ENCODE results near the gene GPR39.
"Not testable (repeated sequence)": the region's sequence is repeated elsewhere in the genome, so short reads cannot be mapped to it uniquely, and the experiment has no call there.

The GPR39 gene

GRCh38 chr2:132416723-132417395, at the start of gene GPR39:
GPR39 (plus strand) TSS chr2:132416805.
- DNase-seq, result no peak

- no peak for DNase-seq
Measured at GRCh38 chr2:132368191-132368590, 48.4 kb upstream of the GPR39 start.

DNA sequence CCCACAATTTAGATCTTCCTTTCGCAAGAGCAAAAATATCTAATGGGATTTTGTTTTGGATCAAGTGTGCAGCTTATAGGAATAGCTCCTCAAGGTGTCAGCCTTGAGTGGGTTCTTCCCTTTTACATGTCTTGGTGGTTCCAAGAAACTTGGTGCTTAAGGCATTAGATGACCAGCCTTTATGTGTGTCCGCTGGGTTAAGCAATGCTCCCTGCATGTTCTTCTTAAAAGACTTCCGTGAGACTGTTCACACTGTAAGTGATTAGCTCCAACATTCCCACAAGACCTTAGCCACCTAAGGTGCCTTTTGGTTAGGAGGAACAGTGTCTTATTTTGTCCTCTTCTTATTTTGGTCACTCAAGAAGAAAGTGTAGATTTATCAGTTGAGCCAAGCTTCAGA, 44.3 kb upstream of the GPR39 start:
- DNase-seq, result no peak

GRCh38 chr2:132373391-132374135, 43.0 kb upstream of the GPR39 start:
- DNase-seq, result no peak

DNA sequence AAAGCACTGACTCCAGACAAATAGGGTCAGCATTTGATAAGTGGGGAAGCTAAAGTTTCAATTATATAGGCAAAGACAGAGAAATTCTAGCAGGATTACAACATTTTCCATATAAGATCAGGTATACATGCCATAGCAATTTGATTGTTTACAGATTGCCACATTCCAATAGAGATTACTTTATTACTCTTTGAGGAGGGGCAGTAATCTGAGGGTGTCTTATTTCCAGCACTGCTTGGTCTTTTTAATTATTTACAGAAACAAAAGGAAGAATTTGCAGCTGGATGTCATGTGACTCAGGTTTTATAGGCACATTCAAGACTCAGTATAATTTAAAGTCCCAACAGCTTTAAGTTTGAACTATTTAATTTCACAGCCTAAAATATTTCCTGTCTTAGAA, 42.5 kb upstream of the GPR39 start:
- no peak for DNase-seq

DNA sequence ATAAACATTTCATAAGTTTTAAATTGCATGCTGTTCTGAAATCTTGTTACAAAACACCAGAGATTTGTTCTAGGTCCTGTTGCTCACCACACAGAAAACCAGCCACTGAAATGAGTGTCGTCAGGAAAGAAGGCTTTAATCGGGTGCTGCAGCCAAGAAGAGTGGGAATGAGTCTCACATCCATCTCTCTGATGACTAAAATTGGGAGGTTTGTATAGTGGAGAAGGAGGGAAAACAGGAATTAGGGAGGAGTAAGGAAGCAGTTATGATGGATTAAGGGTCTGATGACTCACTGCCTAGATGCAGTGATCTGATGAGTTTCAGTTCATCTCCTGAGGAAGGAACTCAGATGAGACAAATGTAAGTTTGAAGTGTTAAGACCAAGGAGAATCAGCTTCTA, 42.1 kb upstream of the GPR39 start:
- DNase-seq, result no peak

DNA sequence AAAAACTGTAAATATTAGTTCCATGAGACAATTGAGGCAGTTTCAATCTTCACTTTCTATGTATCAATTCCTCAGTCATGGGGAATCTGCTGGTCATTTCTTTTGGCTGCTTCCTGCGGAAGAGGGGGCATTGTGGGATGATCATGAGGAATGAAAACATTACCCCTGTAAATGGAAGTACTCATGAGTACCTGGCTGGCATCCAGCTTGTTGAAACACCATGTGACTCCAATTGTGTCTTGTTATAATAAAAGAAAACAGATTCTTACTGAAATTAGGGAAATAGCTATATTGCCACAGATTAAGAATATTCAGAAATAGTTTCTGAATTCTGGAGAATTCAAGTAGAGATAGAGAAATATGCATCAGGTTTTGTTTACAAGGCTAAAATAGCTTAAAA, 41.6 kb upstream of the GPR39 start:
- no peak for DNase-seq

DNA sequence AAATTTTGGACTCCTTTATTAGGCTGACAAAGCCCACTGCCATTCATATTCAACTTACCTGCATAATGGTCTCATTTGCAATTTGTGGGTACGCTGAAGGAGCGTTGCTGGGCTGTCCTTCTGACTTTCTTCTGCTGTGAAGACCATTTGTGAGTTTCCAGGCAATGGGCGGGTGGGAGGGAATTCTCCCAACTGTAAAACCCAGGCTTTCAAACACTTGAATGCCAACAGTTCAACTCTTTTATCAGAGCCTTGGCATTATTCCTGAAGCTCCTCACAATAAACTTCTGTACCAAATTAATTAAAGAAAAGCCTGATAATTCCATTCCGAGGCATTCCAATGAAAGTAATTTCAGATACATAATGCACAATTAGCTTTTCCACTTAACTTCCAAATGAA, 35.2 kb upstream of the GPR39 start:
- no peak for DNase-seq

- DNase-seq, result no peak
Measured at GRCh38 chr2:132383956-132384355, 32.6 kb upstream of the GPR39 start.

DNA sequence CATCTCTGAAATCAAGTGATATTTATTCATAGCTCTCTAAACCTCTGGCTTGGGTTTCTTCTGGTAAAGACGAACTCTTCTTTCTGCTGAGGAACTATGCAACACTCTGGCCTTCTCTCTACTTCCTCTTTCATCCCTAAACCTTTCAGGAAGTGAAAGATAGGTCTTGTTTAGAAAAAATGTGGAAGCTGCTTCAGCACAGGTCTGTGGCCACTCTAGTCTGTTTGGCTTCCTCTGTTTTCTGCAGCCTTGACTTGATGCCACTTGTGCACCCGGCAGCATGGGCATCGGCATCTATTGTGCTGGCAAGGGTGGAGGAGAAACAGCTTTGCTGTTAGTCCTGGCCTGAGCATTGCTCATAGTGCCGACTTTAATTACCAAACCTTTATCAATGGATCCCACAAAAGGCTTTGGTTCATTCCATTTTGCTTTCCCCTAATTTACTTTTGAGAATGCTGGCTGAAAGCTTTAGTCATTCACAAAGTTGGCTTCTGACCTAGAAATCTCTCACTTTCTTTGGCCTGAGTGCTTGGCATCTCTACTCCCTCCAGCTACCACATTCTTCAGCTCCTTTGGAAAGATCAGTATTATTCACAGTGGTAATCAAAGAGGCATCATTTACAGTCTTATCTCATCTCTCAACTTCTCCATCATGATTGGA, 32.0 kb upstream of the GPR39 start:
- no peak for DNase-seq

DNA sequence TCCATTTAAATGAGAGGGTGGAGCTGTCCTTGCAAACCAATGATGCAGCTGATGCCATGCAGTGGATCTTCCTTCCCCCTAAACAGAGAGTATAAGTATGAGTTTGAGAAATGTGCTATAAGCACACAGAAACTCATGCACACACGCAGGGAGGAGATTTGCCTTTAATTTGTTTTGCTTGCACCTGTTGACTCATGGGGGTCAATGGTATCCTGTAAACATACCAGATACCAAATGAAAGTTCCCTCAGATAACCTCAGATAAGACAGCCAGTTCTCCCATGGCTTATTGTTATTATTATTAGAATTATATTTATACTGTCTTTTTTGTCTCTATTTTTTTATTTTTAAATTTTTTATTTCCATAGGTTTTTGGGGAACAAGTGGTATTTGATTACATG, 29.5 kb upstream of the GPR39 start:
- DNase-seq, result no peak

GRCh38 chr2:132390076-132390475, 26.5 kb upstream of the GPR39 start:
- DNase-seq, result no peak

- DNase-seq, result no peak
Measured at GRCh38 chr2:132391378-132391777, 25.2 kb upstream of the GPR39 start.

DNA sequence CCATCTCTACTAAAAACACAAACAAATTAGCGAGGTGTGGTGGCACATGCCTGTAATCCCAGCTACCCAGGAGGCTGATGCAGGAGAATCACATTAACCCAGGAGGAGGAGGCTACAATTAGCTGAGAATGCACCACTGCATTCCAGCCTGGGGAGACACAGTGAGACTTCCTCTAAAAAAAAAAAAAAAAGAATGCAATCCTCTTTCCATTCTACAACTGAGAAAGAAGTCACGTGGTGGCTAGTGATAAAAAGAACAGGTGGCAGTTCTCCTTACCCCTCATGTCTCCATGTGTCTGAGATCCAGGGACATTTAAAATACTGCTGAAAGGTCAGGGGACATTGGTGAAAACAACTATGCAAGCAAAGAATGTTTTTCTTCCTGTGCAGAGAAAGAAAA, 24.4 kb upstream of the GPR39 start:
- DNase-seq, result no peak

- no peak for DNase-seq
Measured at GRCh38 chr2:132392879-132393278, 23.7 kb upstream of the GPR39 start.

GRCh38 chr2:132397042-132397441, 19.6 kb upstream of the GPR39 start:
- DNase-seq, result not testable (repeated sequence)

GRCh38 chr2:132400169-132400900, 16.3 kb upstream of the GPR39 start:
- DNase-seq, result no peak

DNA sequence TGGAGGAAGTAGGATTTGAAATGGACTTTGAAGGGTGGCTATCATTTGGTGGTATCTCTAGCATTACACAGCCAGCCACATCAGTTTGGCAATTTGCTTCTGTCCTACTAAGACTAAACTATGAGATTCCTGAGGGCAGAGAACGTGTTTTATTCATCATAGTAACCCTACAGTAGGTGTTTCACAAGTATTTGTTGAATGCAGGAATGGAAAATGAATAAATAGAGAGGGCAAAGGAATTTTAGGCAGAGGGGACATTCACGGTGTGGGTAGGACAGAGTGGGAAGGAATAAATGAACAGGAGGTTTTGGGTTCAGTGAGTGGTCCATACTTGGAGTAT, 15.7 kb upstream of the GPR39 start:
- no peak for DNase-seq

GRCh38 chr2:132401326-132401725, 15.3 kb upstream of the GPR39 start:
- no peak for DNase-seq

GRCh38 chr2:132403146-132403545, 13.5 kb upstream of the GPR39 start:
- no peak for DNase-seq

- no peak for DNase-seq
Measured at GRCh38 chr2:132404056-132404455, 12.5 kb upstream of the GPR39 start.

DNA sequence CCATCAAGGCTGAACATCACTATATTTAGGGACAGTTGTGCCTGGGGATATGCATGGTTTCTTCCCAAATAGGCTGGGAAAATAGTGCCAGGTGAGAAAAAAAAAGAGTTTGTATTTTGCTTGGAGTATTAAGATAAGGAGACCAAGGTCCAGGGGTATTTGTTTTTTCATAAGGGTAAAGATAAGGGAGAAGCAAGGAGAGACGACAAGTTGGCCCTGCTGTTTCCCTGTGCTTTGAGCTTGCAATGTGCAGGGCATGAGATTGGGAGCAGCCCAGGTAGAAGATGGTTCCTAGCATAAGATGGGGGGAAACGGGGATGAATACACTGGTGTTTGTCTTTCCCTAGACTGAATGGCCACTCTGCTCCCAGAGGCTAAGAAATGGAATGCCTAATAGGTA, 8.8 kb upstream of the GPR39 start:
- DNase-seq, result no peak

GRCh38 chr2:132412021-132412420, 4.6 kb upstream of the GPR39 start:
- no peak for DNase-seq

GRCh38 chr2:132414081-132414480, 2.5 kb upstream of the GPR39 start:
- no peak for DNase-seq
